Kidney (tissue), 14 donors: ENCODE data around the gene MT1HL1. TPM values are rescaled to one million over a fixed set of nuclear protein-coding genes. Genes with fewer than 3 reads are reported as not detected.

Source experiments
- DNase-seq, 5 donors: peaks; one replicate each; pipeline ENCODE4 v3.0.0-alpha.2; 2013 to 2020
- FAIRE-seq: peaks from 2 replicates; lab custom pipeline; 2012; peaks lifted over from hg19 to GRCh38; lab: Jason Lieb, UNC
- H3K27ac ChIP-seq, 2 donors: one replicate each; pipeline ENCODE4 v1.7.0; 2013; ENCODE audit warnings: low read depth in 2 of 2, low read length in 2 of 2, inconsistent platforms in 1 of 2
- H3K27me3 ChIP-seq: one replicate; pipeline ENCODE4 v1.7.1; 2013; ENCODE audit warnings: low read length, inconsistent platforms; ENCODE audit not compliant: control insufficient read depth, insufficient read depth
- H3K36me3 ChIP-seq, 3 donors: one replicate each; pipeline versions ENCODE4 v1.7.0 to v1.7.1; 2013; ENCODE audit warnings: low read length in 3 of 3, control low read depth in 1 of 3, inconsistent platforms in 1 of 3; ENCODE audit not compliant: insufficient read depth in 3 of 3, control insufficient read depth in 2 of 3
- H3K4me1 ChIP-seq, 3 donors: one replicate each; pipeline versions ENCODE4 v1.7.0 to v1.7.1; 2013; ENCODE audit warnings: low read length in 3 of 3, inconsistent platforms in 1 of 3, low read depth in 1 of 3; ENCODE audit not compliant: control insufficient read depth in 2 of 3, insufficient read depth in 2 of 3
- H3K4me3 ChIP-seq, 3 donors: one replicate each; pipeline versions ENCODE4 v1.7.0 to v1.8.1; 2013; ENCODE audit warnings: low read length in 3 of 3, control low read depth in 1 of 3, inconsistent platforms in 1 of 3
- H3K9ac ChIP-seq, 3 donors: one replicate each; pipeline versions ENCODE4 v1.7.0 to v1.7.1; 2013; ENCODE audit warnings: low read length in 3 of 3, control low read depth in 1 of 3, inconsistent platforms in 1 of 3
- H3K9me3 ChIP-seq, 3 donors: one replicate each; pipeline versions ENCODE4 v1.7.0 to v1.7.1; 2013; ENCODE audit warnings: low read length in 3 of 3, control low read depth in 1 of 3, inconsistent platforms in 1 of 3; ENCODE audit not compliant: control insufficient read depth in 2 of 3, insufficient read depth in 1 of 3
- CTCF ChIP-seq: IDR thresholded peaks from 3 replicates; pipeline ENCODE4 v1.5.1; 2012; ENCODE audit warnings: mild to moderate bottlenecking, moderate library complexity, borderline replicate concordance; ENCODE audit not compliant: insufficient read depth; ENCODE audit errors: extremely low read depth
- intact Hi-C: fragments of 100-400 bp; cut with DNase I; formaldehyde crosslinking; loops from one replicate; pipeline ENCODE4 v1.11.1; 2022
- polyA plus RNA-seq: library from polyadenylated mRNA; stranded (reverse); fragments of 350-450 nt; fragmentation: Illumina TruSeq; extraction: RNeasy Lipid Tissue Mini Kit (QIAGEN cat#74804); gene quantifications from one replicate; pipeline ENCODE4 v1.2.3, GENCODE V29; 2014; ENCODE audit warnings: low read depth, low replicate concordance; ENCODE audit not compliant: insufficient read depth
- total RNA-seq: library from RNA; stranded (reverse); fragmentation: NEBNext Ultra II Directional; extraction: Animal tissue kit (Norgen Biotek cat#: 25700); gene quantifications from one replicate; pipeline ENCODE4 v1.2.1, GENCODE V29; 2021
- donor health status: control.
- donor health status: control.
- donor health status: control.
- donor health status: control.
- donor health status: control.
- donor health status: DM: yes; HTN: yes; CAD: no.
- donor health status: Normal renal cell carcinoma (clear cell type).

Gene MT1HL1
- total and polyA plus RNA-seq, 2 donors from 2014 or later = not detected

GRCh38 chr1:237042892-237043576 lies 38.8 kb upstream of the MT1HL1 start:
- Histone ChIP-seq H3K4me1 (peaks cover 0 to 9% (median 0%) of the 10 kb centered on the region in 3 donors), H3K9me3 (no peaks in the 10 kb centered on the region), H3K9ac (no peak overlapping the region), H3K36me3 (no peaks in the 10 kb centered on the region), H3K27me3 (peaks cover 27% of the 10 kb centered on the region), H3K27ac (no peak overlapping the region), H3K4me3 (peak overlapping the region in 2 of 3 donors; percentile 22 to 39)
- TF ChIP-seq CTCF = no peak
- FAIRE-seq = no peak
- peak; percentile 26 to 75 (median 32) for DNase-seq
- intact Hi-C loops = no loop called here

DNA sequence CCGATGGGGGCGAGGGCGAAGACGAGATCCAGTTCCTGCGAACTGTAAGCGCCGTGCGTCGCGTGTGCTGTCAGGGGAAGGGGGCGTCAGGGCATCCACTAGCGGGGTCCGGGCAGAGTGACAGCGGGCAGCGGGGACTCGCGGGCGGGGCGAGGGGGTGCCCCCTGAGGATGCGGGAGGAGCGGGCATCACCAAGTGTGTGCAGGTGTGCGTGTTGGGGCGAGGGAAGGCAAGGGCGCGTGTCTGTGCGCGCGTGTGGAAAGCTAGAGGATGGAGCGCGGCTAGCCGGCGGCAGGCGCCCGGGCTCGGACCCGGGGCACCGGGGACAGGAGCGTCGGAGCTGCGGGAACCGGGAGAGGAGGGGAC lies 38.3 kb upstream of the MT1HL1 start:
- Histone ChIP-seq H3K4me3 (peak overlapping the region in 2 of 3 donors; percentile 7 to 13), H3K4me1 (peaks cover 0 to 9% (median 0%) of the 10 kb centered on the region in 3 donors), H3K27me3 (peaks cover 27% of the 10 kb centered on the region), H3K27ac (no peak overlapping the region), H3K9ac (no peak overlapping the region), H3K9me3 (no peaks in the 10 kb centered on the region), H3K36me3 (no peaks in the 10 kb centered on the region)
- no peak for TF ChIP-seq CTCF
- FAIRE-seq = no peak
- peak in 2 of 5 donors; percentile 29 to 57 for DNase-seq
- intact Hi-C loops = no loop called here

GRCh38 chr1:237041795-237042525 lies 37.7 kb upstream of the MT1HL1 start, which contains the start of gene RYR2:
Gene RYR2, plus strand, starts transcription at chr1:237042184. Its CDS starts 338 bp downstream, at chr1:237042522.
- intact Hi-C loops = no loop called here
- Histone ChIP-seq H3K9ac (no peak within 1 kb of the TSS), H3K4me3 (peak within 1 kb of the TSS in 2 of 3 donors; percentile 22 to 39), H3K27me3 (peaks cover 27% of the 10 kb centered on the region), H3K36me3 (no peaks in the 10 kb centered on the region), H3K9me3 (no peaks in the 10 kb centered on the region), H3K4me1 (peaks cover 0 to 9% (median 0%) of the 10 kb centered on the region in 3 donors), H3K27ac (no peak within 1 kb of the TSS)
- DNase-seq = peak; percentile 59 to 75 (median 68)
- no peak for FAIRE-seq
- peak; percentile 12 for TF ChIP-seq CTCF
